ENCODE measurements around the gene PCDHGA10. TPM values are rescaled to one million over a fixed set of nuclear protein-coding genes. Genes with fewer than 3 reads are reported as not detected.

Gene PCDHGA10
- total and polyA plus RNA-seq, 2 of the 8 experiments (the other 6 are each of a cell fraction or from before 2014, with no cell fraction given), result 2.2 to 6.4 TPM

DNA sequence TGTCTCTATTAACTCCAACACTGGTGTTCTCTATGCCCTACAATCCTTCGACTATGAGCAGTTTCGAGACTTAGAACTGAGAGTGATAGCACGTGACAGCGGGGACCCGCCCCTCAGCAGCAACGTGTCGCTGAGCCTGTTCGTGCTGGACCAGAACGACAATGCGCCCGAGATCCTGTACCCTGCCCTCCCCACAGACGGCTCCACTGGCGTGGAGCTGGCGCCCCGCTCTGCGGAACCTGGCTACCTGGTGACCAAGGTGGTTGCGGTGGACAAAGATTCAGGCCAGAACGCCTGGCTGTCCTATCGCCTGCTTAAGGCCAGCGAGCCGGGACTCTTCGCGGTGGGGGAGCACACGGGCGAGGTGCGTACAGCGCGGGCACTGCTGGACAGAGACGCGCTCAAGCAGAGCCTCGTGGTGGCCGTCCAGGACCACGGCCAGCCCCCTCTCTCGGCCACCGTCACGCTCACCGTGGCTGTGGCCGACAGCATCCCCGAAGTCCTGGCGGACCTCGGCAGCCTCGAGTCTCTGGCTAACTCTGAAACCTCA lies 10.0 kb downstream of the PCDHGA10 start:
- H3K56ac ChIP-seq (replicated peaks; ENCODE audit: insufficient read length, low read depth, low read length), result no peak overlapping the region
- H3K14ac ChIP-seq (ENCODE audit: insufficient read length), result no peak overlapping the region
- no peak overlapping the region for H3K4me2 ChIP-seq (ENCODE audit: insufficient read depth in 1 of 2, low read depth in 2 of 2, low read length in 2 of 2)
- H3K18ac ChIP-seq (ENCODE audit: extremely low read depth, low read length), result no peak overlapping the region
- no peak overlapping the region for H2BK120ac ChIP-seq (replicated peaks; ENCODE audit: low read depth, low read length)
- no peaks in the 10 kb centered on the region; a peak in 1 of 4 replicates for H3K79me2 ChIP-seq (ENCODE audit: control insufficient read depth in 1 of 2, insufficient read depth in 2 of 2, low read length in 2 of 2)
- H2BK5ac ChIP-seq (ENCODE audit: low read depth, low read length), result no peak overlapping the region
- no peak overlapping the region for H3K23ac ChIP-seq (ENCODE audit: insufficient read length)
- no peak overlapping the region for H3K9ac ChIP-seq (replicated peaks in 1 of 4; ENCODE audit: extremely low read depth in 1 of 4, low read depth in 3 of 4, low read length in 3 of 4)
- DNase-seq (ENCODE audit: low read depth in 1 of 2, low spot score in 2 of 2), result no peak
- H4K5ac ChIP-seq (ENCODE audit: insufficient read length, low read depth, low read length), result no peak overlapping the region
- H2BK12ac ChIP-seq (ENCODE audit: low read depth, low read length), result no peak overlapping the region
- FAIRE-seq, result no peak
- WGBS, 2 experiments (ENCODE audit: extremely low coverage in 1 of 2, insufficient coverage in 1 of 2, insufficient read length in 1 of 2, insufficient replicate concordance in 2 of 2, low coverage in 1 of 2, low lambda C conversion rate in 2 of 2, missing lambda C conversion rate in 1 of 2), result 95% methylated on average over 35 of the region's 42 CpGs; no CpG with 5 or more reads in 1 of the 2 experiments
- no peak overlapping the region for H4K91ac ChIP-seq (replicated peaks; ENCODE audit: insufficient read length, low read length)
- H2BK20ac ChIP-seq (ENCODE audit: low read length), result no peak overlapping the region
- no peak overlapping the region for H4K8ac ChIP-seq (ENCODE audit: extremely low read depth, insufficient read depth, low read length)
- CTCF ChIA-PET (ENCODE audit: partially characterized antibody), result interaction anchor here (1.2 to 23.3 kb wide), 9 partner anchors 10 to 130 kb away, joined by 3 to 1236 read pairs (median 9); partner anchors contain the start of genes PCDHGA10, PCDHGB1, PCDHGB6 and PCDHGC4
- H3K79me1 ChIP-seq (ENCODE audit: low read depth, low read length), result peaks cover 2% of the 10 kb centered on the region; the same call in 1 of the 2 replicates
- no peaks in the 10 kb centered on the region for H4K20me1 ChIP-seq (replicated peaks in 1 of 2; ENCODE audit: control insufficient read depth in 1 of 2, insufficient read depth in 2 of 2, low read length in 2 of 2)
- H3K9me3 ChIP-seq (ENCODE audit: insufficient read depth in 2 of 2, low read depth in 1 of 2, low read length in 1 of 2), result peaks cover 49 to 51% of the 10 kb centered on the region in 2 experiments
- H3K4me1 ChIP-seq (replicated peaks in 1 of 4; ENCODE audit: control insufficient read depth in 3 of 4, insufficient read depth in 4 of 4, low read length in 3 of 4), result no peaks in the 10 kb centered on the region; a peak in 1 of 7 replicates
- POLR2A ChIA-PET (ENCODE audit: partially characterized antibody), result no interaction called here
- no peaks in the 10 kb centered on the region for H3K23me2 ChIP-seq (ENCODE audit: low read depth, low read length)
- no peak overlapping the region for H2AFZ ChIP-seq (ENCODE audit: low read length)
- H3K27ac ChIP-seq (ENCODE audit: low read depth, low read length), result no peak overlapping the region
- no peak overlapping the region for H3K4ac ChIP-seq (replicated peaks; ENCODE audit: insufficient read length, low read depth, low read length)
- peaks cover 0 to 12% (median 6%) of the 10 kb centered on the region in 4 experiments; a peak in 4 of 7 replicates for H3K27me3 ChIP-seq (replicated peaks in 1 of 4; ENCODE audit: control insufficient read depth in 3 of 4, extremely low read depth in 1 of 4, insufficient read depth in 3 of 4, low read length in 3 of 4)
- no peak overlapping the region for H3K4me3 ChIP-seq (ENCODE audit: extremely low read depth in 1 of 4, insufficient read depth in 2 of 4, low read depth in 3 of 4, low read length in 4 of 4)
- no peak overlapping the region for H2AK5ac ChIP-seq (ENCODE audit: low read depth, low read length)
- H3K36me3 ChIP-seq (ENCODE audit: control insufficient read depth in 2 of 4, insufficient read depth in 4 of 4, low read length in 3 of 4), result peaks cover 2 to 34% (median 3%) of the 10 kb centered on the region in 4 experiments; a peak in 3 of 8 replicates
- no peak overlapping the region for H2BK15ac ChIP-seq (ENCODE audit: low read length)
- TF ChIP-seq TBP (IDR thresholded peaks at IDR 0.05; ENCODE audit: low read depth, low read length) (no peak), RBBP5 (IDR thresholded peaks at IDR 0.05; ENCODE audit: borderline replicate concordance, low read depth, low read length) (no peak), RXRA (IDR thresholded peaks at IDR 0.05; ENCODE audit: insufficient read depth, low read depth, low read length) (no peak), FOSL1 (IDR thresholded peaks at IDR 0.05; ENCODE audit: insufficient read depth, low read depth, low read length) (no peak), GABPA (IDR thresholded peaks at IDR 0.05; ENCODE audit: borderline replicate concordance, insufficient read depth, low read length) (no peak), SP1 (IDR thresholded peaks at IDR 0.05; ENCODE audit: low read depth, low read length) (no peak), CTBP2 (IDR thresholded peaks at IDR 0.05; ENCODE audit: borderline replicate concordance, insufficient read depth, insufficient read length, low read length) (no peak), CHD2 (IDR thresholded peaks at IDR 0.05; ENCODE audit: low read length) (no peak), ZNF274 (IDR thresholded peaks at IDR 0.05; ENCODE audit: borderline replicate concordance, extremely low read depth, low read length) (no peak), HDAC6 (IDR thresholded peaks at IDR 0.05; ENCODE audit: low read depth, low read length) (no peak), CBX5 (IDR thresholded peaks at IDR 0.05; ENCODE audit: low read depth, low read length) (no peak), MAFK (IDR thresholded peaks at IDR 0.05; ENCODE audit: low read depth, low read length) (no peak)
- TF ChIP-seq, protein P1, sequence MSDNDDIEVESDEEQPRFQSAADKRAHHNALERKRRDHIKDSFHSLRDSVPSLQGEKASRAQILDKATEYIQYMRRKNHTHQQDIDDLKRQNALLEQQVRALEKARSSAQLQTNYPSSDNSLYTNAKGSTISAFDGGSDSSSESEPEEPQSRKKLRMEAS (IDR thresholded peaks at IDR 0.05), result no peak
